GM12801 (cell line): Measurements from ENCODE around the gene MBNL2.

ENCODE experiments used
- CTCF ChIP-seq: IDR thresholded peaks from one replicate; pipeline ENCODE4 v1.5.1; 2011; ENCODE audit warnings: control low read depth; ENCODE audit not compliant: insufficient read length; ENCODE audit errors: extremely low read depth

MBNL2 gene

GRCh38 chr13:97257228-97257755 lies 35.2 kb downstream of the MBNL2 start:
- TF ChIP-seq CTCF = no peak

GRCh38 chr13:97257800-97258799 lies 36.0 kb downstream of the MBNL2 start:
- no peak for TF ChIP-seq CTCF

DNA sequence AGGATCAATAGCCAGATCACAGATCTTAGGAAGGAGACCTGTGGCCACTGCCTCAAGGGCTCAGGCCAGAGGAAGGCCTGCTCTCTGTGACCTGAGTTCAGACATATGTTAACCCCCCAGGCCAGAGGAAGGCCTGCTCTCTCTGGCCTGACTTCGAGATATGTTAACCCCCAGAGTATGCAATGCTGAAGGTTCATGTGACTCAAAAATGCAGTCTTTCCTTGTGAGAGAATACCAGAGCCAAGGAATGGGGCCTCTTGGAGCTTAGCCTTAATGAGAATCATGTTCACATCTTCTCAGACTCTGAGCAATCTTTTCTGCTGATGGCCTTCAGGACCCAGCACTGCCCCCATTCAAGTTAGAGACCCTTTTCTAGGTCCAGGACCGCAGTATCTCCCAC lies 36.7 kb downstream of the MBNL2 start:
- TF ChIP-seq CTCF = no peak

DNA sequence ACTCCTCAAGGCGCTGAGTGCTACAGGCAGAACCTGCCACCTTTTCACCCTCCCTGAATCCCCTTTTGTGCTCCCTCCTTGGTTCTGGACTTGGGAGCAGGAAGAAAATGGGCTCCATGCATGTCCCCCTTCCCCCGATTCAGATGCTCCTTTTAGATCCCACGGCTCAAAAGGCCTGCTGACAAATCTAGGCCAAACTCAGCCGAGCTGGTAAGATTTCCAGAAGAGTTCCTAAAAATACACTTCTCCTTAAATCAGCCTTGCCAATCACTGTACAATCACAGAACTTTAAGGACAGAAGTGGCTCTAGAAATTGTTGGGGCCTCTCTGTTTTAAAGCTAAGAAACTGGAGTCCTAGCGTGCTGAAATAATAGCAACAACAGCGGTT lies 37.3 kb downstream of the MBNL2 start:
- TF ChIP-seq CTCF = no peak

GRCh38 chr13:97259798-97260714 lies 37.9 kb downstream of the MBNL2 start:
- no peak for TF ChIP-seq CTCF

GRCh38 chr13:97261254-97262005 lies 39.3 kb downstream of the MBNL2 start:
- TF ChIP-seq CTCF = no peak
